Left lung (tissue), 10 donors: ENCODE results near the gene RNF39. TPM values are rescaled to one million over a fixed set of nuclear protein-coding genes. Genes with fewer than 3 reads are reported as not detected.

Experiments
- ATAC-seq: fragments of 200-7000 bp; cut with Tn5 transposase; one replicate; pipeline ENCODE4 v1.9.1; 2020; ENCODE audit warnings: moderate library complexity
- DNase-seq, 4 donors: peaks; one replicate each; pipeline ENCODE4 v3.0.0-alpha.2; 2013 to 2020
- H3K27ac ChIP-seq, 2 donors: fragments of 200-600 bp; sonication (generic) in 1 of 2; one replicate each; pipeline versions ENCODE4 v1.5.0 to v1.8.0; 2020 to 2021
- H3K27me3 ChIP-seq, 2 donors: fragments of 200-600 bp; sonication (generic) in 1 of 2; one replicate each; pipeline versions ENCODE4 v1.5.0 to v1.8.0; 2020 to 2021
- H3K36me3 ChIP-seq, 2 donors: fragments of 200-600 bp; sonication (generic) in 1 of 2; one replicate each; pipeline versions ENCODE4 v1.5.0 to v1.8.0; 2020 to 2021
- H3K4me1 ChIP-seq, 2 donors: fragments of 200-600 bp; one replicate each; pipeline ENCODE4 v1.8.0; 2021
- H3K4me3 ChIP-seq, 2 donors: fragments of 200-600 bp; sonication (generic) in 1 of 2; one replicate each; pipeline versions ENCODE4 v1.5.0 to v1.8.0; 2020 to 2021; ENCODE audit warnings: mild to moderate bottlenecking in 1 of 2
- H3K9me3 ChIP-seq, 2 donors: fragments of 200-600 bp; sonication (generic) in 1 of 2; one replicate each; pipeline versions ENCODE4 v1.5.0 to v1.8.0; 2020 to 2021
- CTCF ChIP-seq, 2 donors: fragments of 200-600 bp; sonication (generic) in 1 of 2; IDR thresholded peaks; one replicate each; pipeline versions ENCODE4 v1.5.0 to v1.8.0; 2021; ENCODE audit warnings: antibody characterized with exemption in 2 of 2
- intact Hi-C, 2 donors: fragments of 100-400 bp; cut with DNase I; formaldehyde crosslinking; loops; one replicate each; pipeline versions ENCODE4 v1.11.2 to v1.14.2; 2022
- polyA plus RNA-seq, 6 donors: library from polyadenylated mRNA; unstranded; fragments of 120-200 nt; gene quantifications; one replicate each; pipeline ENCODE4 v1.2.1, GENCODE V29; 2013; ENCODE audit not compliant: insufficient read length in 6 of 6
- total RNA-seq, 2 donors: library from RNA; stranded (reverse); fragmentation: NEBNext Ultra II Directional; extraction: Animal tissue kit (Norgen Biotek cat#: 25700); gene quantifications; one replicate each; pipeline ENCODE4 v1.2.1, GENCODE V29; 2021
- donor health status: DM: no; HTN: yes; CAD: no.
- donor health status: DM: no; HTN: no; CAD: no.

Gene RNF39
- total and polyA plus RNA-seq, 8 donors, result 0.86 to 3.2 (median 1.4) TPM

GRCh38 chr6:30077218-30077617 lies 1.6 kb upstream of the RNF39 start:
- intact Hi-C loops, result no loop called here
- Histone ChIP-seq H3K27ac (no peak overlapping the region), H3K9me3 (no peaks in the 10 kb centered on the region), H3K4me3 (no peak overlapping the region), H3K36me3 (no peaks in the 10 kb centered on the region), H3K27me3 (peaks cover 19 to 78% of the 10 kb centered on the region in 2 donors), H3K4me1 (peaks cover 0 to 13% of the 10 kb centered on the region in 2 donors)
- no peak for DNase-seq
- no peak for TF ChIP-seq CTCF (IDR thresholded peaks at IDR 0.05)
- no peak for ATAC-seq

DNA sequence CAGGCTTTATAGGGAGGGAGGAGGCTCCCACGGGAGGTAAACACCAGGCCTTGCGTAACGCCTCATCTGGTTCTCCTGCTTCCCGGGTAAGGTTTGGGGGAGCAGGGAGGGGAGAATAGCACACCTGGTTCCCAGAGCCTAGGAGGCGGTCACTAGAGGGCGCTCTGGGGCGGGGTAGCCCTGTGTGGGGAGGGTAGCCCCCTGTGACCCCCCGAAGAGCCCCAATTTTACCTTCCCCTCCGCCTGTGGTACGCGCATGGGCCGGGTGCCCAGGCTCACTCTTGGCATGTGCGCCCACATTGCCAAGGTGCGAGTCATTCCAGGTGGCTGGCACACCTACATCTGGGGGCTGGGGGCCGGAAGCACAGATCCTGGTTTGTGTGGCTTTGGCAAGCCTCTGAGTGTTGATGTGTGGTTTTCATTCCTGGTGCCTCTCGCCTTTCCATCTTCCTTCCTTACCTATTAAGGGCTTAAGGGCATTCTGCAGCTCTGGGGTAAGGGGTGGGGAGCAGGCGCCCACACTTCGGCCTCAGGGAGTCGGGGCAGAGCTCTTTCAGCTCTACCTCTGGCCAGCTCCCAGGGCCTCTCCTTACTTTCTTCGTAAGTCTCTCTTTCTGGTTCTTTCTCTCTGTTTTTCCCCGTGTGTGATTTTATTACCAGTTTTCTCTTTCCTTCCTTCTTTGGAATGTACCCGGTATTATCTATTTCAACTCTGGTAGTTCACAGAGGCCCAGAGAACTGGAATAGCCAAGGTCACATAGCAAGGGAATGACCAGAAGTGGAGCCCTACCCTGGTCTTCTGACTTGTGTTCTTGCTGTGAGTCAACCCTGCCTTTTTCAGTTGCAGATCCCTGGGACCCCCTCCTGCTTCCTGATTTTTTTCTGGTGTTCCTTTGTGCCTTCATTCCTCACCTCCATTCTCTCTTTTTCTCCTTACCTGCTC lies 492 bp upstream of the RNF39 start:
- peak in 3 of 4 donors; percentile 37 to 84 (median 65) for DNase-seq
- Histone ChIP-seq H3K4me3 (peak overlapping the region; percentile 39), H3K36me3 (peaks cover 0 to 3% of the 10 kb centered on the region in 2 donors), H3K27me3 (peaks cover 19 to 89% of the 10 kb centered on the region in 2 donors), H3K4me1 (peaks cover 0 to 18% of the 10 kb centered on the region in 2 donors), H3K9me3 (no peaks in the 10 kb centered on the region), H3K27ac (peak overlapping the region in 1 of 2 donors; percentile 38)
- peak in 1 of 2 donors; percentile 32 for TF ChIP-seq CTCF (IDR thresholded peaks at IDR 0.05)
- ATAC-seq, result peak; percentile 89
- intact Hi-C loops, result no loop called here

DNA sequence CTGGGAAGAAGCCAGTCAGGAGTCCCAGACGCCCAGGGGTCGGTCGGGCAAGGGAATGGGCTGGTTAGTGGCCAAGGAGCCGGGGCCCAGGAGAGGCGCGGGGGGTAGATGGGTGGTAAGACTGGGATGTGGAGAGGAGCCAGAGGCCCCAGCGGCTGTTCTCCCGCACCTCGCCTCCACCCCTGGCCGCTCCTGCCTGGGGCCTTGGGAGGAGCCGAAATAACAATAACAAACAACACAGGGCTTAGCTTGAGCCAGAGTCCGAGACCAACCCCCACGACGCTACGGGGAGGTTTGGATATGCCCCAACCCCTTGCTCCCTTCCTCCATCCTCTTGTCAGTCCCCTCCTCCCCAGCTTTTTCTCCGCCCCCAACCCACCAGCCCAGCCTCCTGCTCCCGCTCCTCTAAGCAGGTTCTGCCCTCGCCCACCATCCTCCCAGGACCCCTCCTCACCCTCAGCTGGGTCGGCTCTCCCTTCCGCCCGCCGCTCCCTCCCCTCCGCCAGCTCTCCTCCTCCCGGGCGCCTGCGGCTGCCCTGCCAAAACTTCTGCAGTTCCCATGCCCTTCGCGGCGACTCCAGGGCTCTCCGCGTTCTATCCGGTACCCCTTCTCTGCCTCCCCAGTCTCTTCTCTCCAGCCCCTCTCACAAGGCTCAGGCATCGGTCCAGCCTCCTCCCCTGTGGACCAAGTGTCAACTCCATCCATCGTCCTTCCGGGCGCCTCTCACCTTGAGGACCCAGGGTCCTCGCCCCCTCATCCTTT lies 1.1 kb downstream of the RNF39 start:
- peak; percentile 8 for ATAC-seq
- H3K27me3 ChIP-seq, result peaks cover 19 to 89% of the 10 kb centered on the region in 2 donors
- no peak overlapping the region for H3K27ac ChIP-seq

GRCh38 chr6:30073489-30074235 lies 1.9 kb downstream of the RNF39 start:
- TF ChIP-seq CTCF (IDR thresholded peaks at IDR 0.05), result no peak

More for the DNA sequence above, 1.1 kb downstream of the RNF39 start:
- Histone ChIP-seq H3K4me1 (peaks cover 0 to 23% of the 10 kb centered on the region in 2 donors), H3K36me3 (peaks cover 0 to 17% of the 10 kb centered on the region in 2 donors), H3K9me3 (no peaks in the 10 kb centered on the region), H3K4me3 (peak overlapping the region; percentile 39)
- intact Hi-C loops, result no loop called here
- DNase-seq, result peak in 3 of 4 donors; percentile 33 to 79 (median 51)
- TF ChIP-seq CTCF (IDR thresholded peaks at IDR 0.05), result no peak

More at GRCh38 chr6:30073489-30074235, 1.9 kb downstream of the RNF39 start:
- peaks cover 0 to 25% of the 10 kb centered on the region in 2 donors for H3K36me3 ChIP-seq
- DNase-seq, result no peak
- peak overlapping the region in 1 of 2 donors; percentile 39 for H3K4me3 ChIP-seq
- peaks cover 0 to 26% of the 10 kb centered on the region in 2 donors for H3K4me1 ChIP-seq
- H3K27me3 ChIP-seq, result peaks cover 19 to 80% of the 10 kb centered on the region in 2 donors
- no peak for ATAC-seq
- intact Hi-C loops, result no loop called here
- H3K9me3 ChIP-seq, result no peaks in the 10 kb centered on the region
- H3K27ac ChIP-seq, result no peak overlapping the region
